Measurements from ENCODE around the gene DST. TPM values are rescaled to one million over a fixed set of nuclear protein-coding genes. Genes with fewer than 3 reads are reported as not detected.

Gene DST
- total and polyA plus RNA-seq, 2 donors: 125 to 818 TPM

- peaks cover 3% of the 10 kb centered on the region for H3K36me3 ChIP-seq (ENCODE audit: insufficient read depth)
- 92% methylated on average over 5 of the region's 5 CpGs for WGBS
These were observed 14.6 kb downstream of the DST start for GRCh38 chr6:56628105-56628504.

GRCh38 chr6:56625356-56625755, 17.3 kb downstream of the DST start:
- DNase-seq (ENCODE audit: extremely low spot score): no peak
- WGBS: 88% methylated on average over 6 of the region's 6 CpGs
- no peaks in the 10 kb centered on the region for H3K4me1 ChIP-seq (ENCODE audit: insufficient read depth)
- H3K27ac ChIP-seq (ENCODE audit: low read depth): no peak overlapping the region
- peaks cover 3% of the 10 kb centered on the region for H3K36me3 ChIP-seq (ENCODE audit: insufficient read depth)
- no peak overlapping the region for H3K4me3 ChIP-seq (ENCODE audit: low read depth, low read length)

More at GRCh38 chr6:56628105-56628504, 14.6 kb downstream of the DST start:
- DNase-seq (ENCODE audit: extremely low spot score): no peak
- Histone ChIP-seq H3K4me1 (ENCODE audit: insufficient read depth) (no peaks in the 10 kb centered on the region), H3K27ac (ENCODE audit: low read depth) (no peak overlapping the region), H3K4me3 (ENCODE audit: low read depth, low read length) (no peak overlapping the region)

GRCh38 chr6:56624728-56625069, 18.0 kb downstream of the DST start:
- no peak for DNase-seq (ENCODE audit: extremely low spot score)
- Histone ChIP-seq H3K4me3 (ENCODE audit: low read depth, low read length) (no peak overlapping the region), H3K4me1 (ENCODE audit: insufficient read depth) (no peaks in the 10 kb centered on the region), H3K27ac (ENCODE audit: low read depth) (no peak overlapping the region), H3K36me3 (ENCODE audit: insufficient read depth) (peaks cover 3% of the 10 kb centered on the region)
- WGBS: 94% methylated on average over 1 of the region's 1 CpG

- no peak overlapping the region for H3K27ac ChIP-seq (ENCODE audit: low read depth)
- peaks cover 3% of the 10 kb centered on the region for H3K36me3 ChIP-seq (ENCODE audit: insufficient read depth)
- 89% methylated on average over 5 of the region's 5 CpGs for WGBS
- H3K4me1 ChIP-seq (ENCODE audit: insufficient read depth): no peaks in the 10 kb centered on the region
- no peak overlapping the region for H3K4me3 ChIP-seq (ENCODE audit: low read depth, low read length)
- DNase-seq (ENCODE audit: extremely low spot score): no peak
These were observed 18.5 kb downstream of the DST start for GRCh38 chr6:56624046-56624727.

GRCh38 chr6:56620229-56620868, 22.3 kb downstream of the DST start:
- no peak overlapping the region for H3K27ac ChIP-seq (ENCODE audit: low read depth)
- no peak for DNase-seq (ENCODE audit: extremely low spot score)
- no peaks in the 10 kb centered on the region for H3K4me1 ChIP-seq (ENCODE audit: insufficient read depth)
- no peak overlapping the region for H3K4me3 ChIP-seq (ENCODE audit: low read depth, low read length)
- H3K36me3 ChIP-seq (ENCODE audit: insufficient read depth): no peaks in the 10 kb centered on the region
- WGBS: 94% methylated on average over 12 of the region's 12 CpGs

- H3K36me3 ChIP-seq (ENCODE audit: insufficient read depth): no peaks in the 10 kb centered on the region
- WGBS: 93% methylated on average over 3 of the region's 3 CpGs
These were observed 24.6 kb downstream of the DST start for GRCh38 chr6:56618050-56618449.

GRCh38 chr6:56616967-56617366, 25.7 kb downstream of the DST start:
- H3K36me3 ChIP-seq (ENCODE audit: insufficient read depth): no peaks in the 10 kb centered on the region
- no peak overlapping the region for H3K27ac ChIP-seq (ENCODE audit: low read depth)
- WGBS: 97% methylated on average over 5 of the region's 5 CpGs

More at GRCh38 chr6:56618050-56618449, 24.6 kb downstream of the DST start:
- H3K27ac ChIP-seq (ENCODE audit: low read depth): no peak overlapping the region
- H3K4me3 ChIP-seq (ENCODE audit: low read depth, low read length): no peak overlapping the region
- no peaks in the 10 kb centered on the region for H3K4me1 ChIP-seq (ENCODE audit: insufficient read depth)
- no peak for DNase-seq (ENCODE audit: extremely low spot score)

GRCh38 chr6:56613247-56613851, 29.3 kb downstream of the DST start:
- Histone ChIP-seq H3K4me1 (ENCODE audit: insufficient read depth) (no peaks in the 10 kb centered on the region), H3K4me3 (ENCODE audit: low read depth, low read length) (no peak overlapping the region), H3K27ac (ENCODE audit: low read depth) (no peak overlapping the region), H3K36me3 (ENCODE audit: insufficient read depth) (no peaks in the 10 kb centered on the region)
- 64% methylated on average over 6 of the region's 6 CpGs for WGBS
- no peak for DNase-seq (ENCODE audit: extremely low spot score)

More at GRCh38 chr6:56616967-56617366, 25.7 kb downstream of the DST start:
- Histone ChIP-seq H3K4me3 (ENCODE audit: low read depth, low read length) (no peak overlapping the region), H3K4me1 (ENCODE audit: insufficient read depth) (no peaks in the 10 kb centered on the region)
- DNase-seq (ENCODE audit: extremely low spot score): no peak

- Histone ChIP-seq H3K4me1 (ENCODE audit: insufficient read depth) (no peaks in the 10 kb centered on the region), H3K36me3 (ENCODE audit: insufficient read depth) (no peaks in the 10 kb centered on the region), H3K4me3 (ENCODE audit: low read depth, low read length) (no peak overlapping the region), H3K27ac (ENCODE audit: low read depth) (no peak overlapping the region)
- 94% methylated on average over 4 of the region's 4 CpGs for WGBS
- no peak for DNase-seq (ENCODE audit: extremely low spot score)
These were observed 34.4 kb downstream of the DST start for GRCh38 chr6:56608332-56608731.

- H3K36me3 ChIP-seq (ENCODE audit: insufficient read depth): no peaks in the 10 kb centered on the region
These were observed 35.5 kb downstream of the DST start for GRCh38 chr6:56607111-56607752.

GRCh38 chr6:56605435-56605834, 37.3 kb downstream of the DST start:
- Histone ChIP-seq H3K4me3 (ENCODE audit: low read depth, low read length) (no peak overlapping the region), H3K36me3 (ENCODE audit: insufficient read depth) (peaks cover 2% of the 10 kb centered on the region), H3K27ac (ENCODE audit: low read depth) (no peak overlapping the region), H3K4me1 (ENCODE audit: insufficient read depth) (no peaks in the 10 kb centered on the region)
- no peak for DNase-seq (ENCODE audit: extremely low spot score)
- 95% methylated on average over 1 of the region's 1 CpG for WGBS

More at GRCh38 chr6:56607111-56607752, 35.5 kb downstream of the DST start:
- no peak for DNase-seq (ENCODE audit: extremely low spot score)
- Histone ChIP-seq H3K27ac (ENCODE audit: low read depth) (no peak overlapping the region), H3K4me3 (ENCODE audit: low read depth, low read length) (no peak overlapping the region), H3K4me1 (ENCODE audit: insufficient read depth) (no peaks in the 10 kb centered on the region)
- 90% methylated on average over 2 of the region's 2 CpGs for WGBS

- no peak for DNase-seq (ENCODE audit: extremely low spot score)
- WGBS: 92% methylated on average over 1 of the region's 1 CpG
- peaks cover 2% of the 10 kb centered on the region for H3K36me3 ChIP-seq (ENCODE audit: insufficient read depth)
These were observed 38.5 kb downstream of the DST start for GRCh38 chr6:56604186-56604585.

GRCh38 chr6:56601390-56601789, 41.3 kb downstream of the DST start:
- 74% methylated on average over 2 of the region's 2 CpGs for WGBS
- H3K4me3 ChIP-seq (ENCODE audit: low read depth, low read length): no peak overlapping the region
- H3K27ac ChIP-seq (ENCODE audit: low read depth): no peak overlapping the region
- no peaks in the 10 kb centered on the region for H3K4me1 ChIP-seq (ENCODE audit: insufficient read depth)
- peaks cover 4% of the 10 kb centered on the region for H3K36me3 ChIP-seq (ENCODE audit: insufficient read depth)
- no peak for DNase-seq (ENCODE audit: extremely low spot score)

More at GRCh38 chr6:56604186-56604585, 38.5 kb downstream of the DST start:
- Histone ChIP-seq H3K4me1 (ENCODE audit: insufficient read depth) (no peaks in the 10 kb centered on the region), H3K27ac (ENCODE audit: low read depth) (no peak overlapping the region), H3K4me3 (ENCODE audit: low read depth, low read length) (no peak overlapping the region)
